HG02798 (cell line): ENCODE results near the gene RPLP1.
"Not testable (repeated sequence)": the region's sequence is repeated elsewhere in the genome, so short reads cannot be mapped to it uniquely, and the experiment has no call there.

Experiments
- ATAC-seq: cut with Tn5 transposase; IDR thresholded peaks from one replicate; pipeline ENCODE4 v1.9.1; 2021; ENCODE audit warnings: mild to moderate bottlenecking; ENCODE audit not compliant: unreplicated experiment, poor library complexity

The RPLP1 gene

DNA sequence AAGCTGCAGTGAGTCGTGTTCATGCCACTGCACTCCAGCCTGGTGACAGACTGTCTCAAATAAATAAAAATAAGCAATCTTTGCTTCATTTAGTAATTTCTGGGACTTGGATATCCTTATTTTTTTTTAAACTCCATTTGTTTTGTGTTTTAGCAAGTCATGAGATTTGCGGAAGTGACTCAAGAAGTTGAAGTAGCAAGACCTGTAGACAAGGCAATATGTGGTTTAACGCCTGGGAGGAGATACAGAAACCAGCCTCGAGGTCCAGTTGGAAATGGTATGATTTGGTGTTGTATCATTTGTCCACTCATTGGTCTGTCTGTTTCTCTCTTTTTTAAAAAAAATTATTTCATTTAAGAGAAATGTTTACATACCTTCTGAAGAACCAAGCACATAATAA, 16.6 kb upstream of the RPLP1 start:
- ATAC-seq: no peak

DNA sequence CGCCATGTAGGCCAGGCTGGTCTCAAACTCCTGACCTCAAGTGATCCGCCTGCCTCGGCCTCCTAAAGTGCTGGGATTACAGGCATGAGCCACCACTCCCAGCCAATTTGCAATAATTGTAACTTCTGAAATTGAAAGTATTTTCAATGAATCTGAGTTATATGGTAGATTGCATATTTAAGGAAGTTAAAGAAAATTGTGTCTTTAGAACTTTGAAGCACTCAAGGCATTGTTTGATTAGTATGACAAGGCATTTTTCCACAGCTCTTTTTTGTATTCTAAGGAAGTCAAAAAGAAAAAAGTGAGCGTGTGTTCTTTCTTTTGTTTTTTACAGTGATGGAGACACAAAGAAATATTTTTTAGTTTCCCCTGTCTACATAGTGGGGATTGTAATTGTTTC, 15.7 kb upstream of the RPLP1 start:
- no peak for ATAC-seq

DNA sequence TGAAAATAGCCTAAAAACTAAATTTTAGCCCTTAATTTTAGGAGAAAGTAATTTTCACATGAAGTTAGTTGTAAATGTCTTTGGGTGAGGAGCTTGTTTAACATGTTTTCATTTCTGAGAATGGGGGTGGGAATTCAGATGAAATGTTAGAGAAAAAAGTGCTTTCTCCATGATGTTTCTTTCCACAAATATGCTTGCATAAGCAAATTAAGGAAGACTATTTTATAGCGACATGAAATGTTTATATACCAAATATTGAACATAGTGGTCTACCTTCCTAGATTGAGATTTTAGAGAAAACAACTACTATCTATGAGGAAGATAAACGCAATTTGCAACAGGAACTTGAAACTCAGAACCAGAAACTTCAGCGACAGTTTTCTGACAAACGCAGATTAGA, 13.0 kb upstream of the RPLP1 start:
- ATAC-seq: no peak

DNA sequence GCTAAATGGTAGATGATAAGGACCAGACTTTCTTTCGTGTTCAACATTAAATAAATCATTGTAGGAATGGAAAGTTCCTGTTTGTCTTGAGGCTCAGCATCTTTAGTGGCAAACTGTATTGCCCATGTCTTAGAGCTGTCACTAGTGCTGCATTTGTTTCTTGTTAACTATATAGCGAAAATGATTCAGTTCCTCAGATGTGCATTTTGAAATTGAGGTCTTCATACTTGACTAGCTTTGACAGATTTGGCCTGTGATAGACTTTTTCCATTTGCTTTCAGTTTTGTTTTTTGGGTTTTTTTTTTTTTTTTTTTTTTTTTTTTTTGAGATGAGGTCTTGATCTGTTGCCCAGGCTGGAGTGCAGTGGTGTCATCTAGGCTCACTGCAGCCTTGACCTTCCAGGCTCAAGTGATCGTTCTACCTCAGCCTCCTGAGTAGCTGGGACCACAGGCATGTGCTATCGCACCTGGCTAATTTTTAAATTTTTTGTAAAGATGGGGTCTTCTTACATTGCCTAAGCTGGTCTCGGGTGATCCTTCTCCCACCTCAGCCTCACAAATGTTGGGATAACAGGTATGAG, 9.5 kb upstream of the RPLP1 start:
- ATAC-seq: no peak

DNA sequence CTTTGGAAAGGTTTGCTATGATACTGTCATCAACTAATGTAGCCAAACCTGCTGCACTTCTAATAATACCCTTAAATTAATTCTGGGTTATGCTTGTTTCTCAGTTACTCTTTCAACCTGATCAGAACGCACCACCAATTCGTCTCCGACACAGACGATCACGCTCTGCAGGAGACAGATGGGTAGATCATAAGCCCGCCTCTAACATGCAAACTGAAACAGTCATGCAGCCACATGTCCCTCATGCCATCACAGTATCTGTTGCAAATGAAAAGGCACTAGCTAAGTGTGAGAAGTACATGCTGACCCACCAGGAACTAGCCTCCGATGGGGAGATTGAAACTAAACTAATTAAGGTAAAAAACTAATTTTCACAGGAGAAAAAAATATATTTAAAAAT, 7.9 kb upstream of the RPLP1 start:
- ATAC-seq: no peak

DNA sequence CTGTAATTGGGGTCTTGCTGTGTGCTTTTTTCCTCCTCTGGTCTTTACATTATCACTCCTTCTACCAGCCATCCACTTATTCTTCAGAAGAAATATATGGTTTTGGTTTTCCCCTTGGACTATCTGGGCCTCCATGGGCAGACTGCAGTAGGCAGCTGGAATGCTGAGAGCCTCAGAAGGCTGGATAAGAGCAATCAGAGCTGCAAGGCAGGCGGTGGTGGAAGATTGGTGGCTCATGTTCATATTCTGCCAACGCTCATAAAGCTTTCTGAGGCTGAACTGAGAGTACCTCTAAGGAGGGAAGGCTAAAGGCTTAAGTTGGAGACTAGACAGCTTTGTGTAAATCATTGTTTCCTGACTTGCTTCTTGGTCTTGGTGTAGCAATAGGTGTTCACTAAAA, 5.7 kb upstream of the RPLP1 start:
- ATAC-seq: no peak

DNA sequence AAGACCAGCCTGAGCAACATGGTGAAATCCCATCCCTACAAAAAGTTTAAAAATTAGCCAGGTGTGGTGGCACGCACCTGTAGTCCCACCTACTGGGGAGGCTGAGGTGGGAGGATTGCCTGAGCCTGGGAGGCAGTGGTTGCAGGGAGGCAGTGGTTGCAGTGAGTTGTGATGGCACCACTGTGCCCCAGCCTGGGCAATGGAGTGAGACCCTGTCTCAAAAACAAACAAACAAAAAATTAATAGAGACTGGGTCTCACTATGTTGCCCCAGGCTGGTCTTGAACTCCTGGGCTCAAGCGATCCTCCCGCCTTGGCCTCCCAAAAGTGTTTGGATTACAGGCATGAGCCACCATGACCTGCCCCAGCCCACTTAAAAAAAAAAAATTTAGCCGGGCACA, 2.4 kb upstream of the RPLP1 start:
- ATAC-seq: not testable (repeated sequence)

DNA sequence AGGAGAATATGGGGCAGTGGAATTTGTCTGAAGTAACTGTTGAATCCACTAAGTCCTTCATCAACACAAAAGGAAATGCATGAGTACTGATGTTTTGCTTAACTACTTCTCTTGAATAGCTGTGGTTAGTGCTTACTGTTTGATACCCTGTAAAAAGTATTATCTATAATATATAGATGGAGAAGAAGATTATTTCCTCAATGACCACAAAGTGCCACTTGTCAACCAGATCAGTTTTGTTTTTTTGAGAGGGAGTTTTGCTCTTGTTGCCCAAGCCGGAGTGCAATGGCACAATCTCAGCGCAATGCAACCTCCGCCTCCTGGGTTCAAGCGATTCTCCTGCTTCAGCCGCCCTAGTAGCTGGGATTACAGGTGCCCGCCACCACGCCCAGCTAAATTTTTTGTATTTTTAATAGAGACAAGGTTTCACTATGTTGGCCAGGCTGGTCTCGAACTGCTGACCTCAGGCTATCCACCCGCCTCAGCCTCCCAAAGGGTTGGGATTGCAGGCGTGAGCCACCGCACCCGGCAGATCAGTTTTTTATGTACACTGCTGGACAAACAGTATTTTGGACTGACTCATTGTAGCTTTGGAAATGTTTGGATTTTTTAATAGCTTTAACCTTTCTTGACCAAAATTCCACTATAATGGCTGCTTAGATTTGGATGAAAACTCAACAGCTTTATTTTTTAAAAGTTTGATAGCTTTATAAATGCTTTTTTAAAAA, 1.5 kb upstream of the RPLP1 start:
- ATAC-seq: no peak

DNA sequence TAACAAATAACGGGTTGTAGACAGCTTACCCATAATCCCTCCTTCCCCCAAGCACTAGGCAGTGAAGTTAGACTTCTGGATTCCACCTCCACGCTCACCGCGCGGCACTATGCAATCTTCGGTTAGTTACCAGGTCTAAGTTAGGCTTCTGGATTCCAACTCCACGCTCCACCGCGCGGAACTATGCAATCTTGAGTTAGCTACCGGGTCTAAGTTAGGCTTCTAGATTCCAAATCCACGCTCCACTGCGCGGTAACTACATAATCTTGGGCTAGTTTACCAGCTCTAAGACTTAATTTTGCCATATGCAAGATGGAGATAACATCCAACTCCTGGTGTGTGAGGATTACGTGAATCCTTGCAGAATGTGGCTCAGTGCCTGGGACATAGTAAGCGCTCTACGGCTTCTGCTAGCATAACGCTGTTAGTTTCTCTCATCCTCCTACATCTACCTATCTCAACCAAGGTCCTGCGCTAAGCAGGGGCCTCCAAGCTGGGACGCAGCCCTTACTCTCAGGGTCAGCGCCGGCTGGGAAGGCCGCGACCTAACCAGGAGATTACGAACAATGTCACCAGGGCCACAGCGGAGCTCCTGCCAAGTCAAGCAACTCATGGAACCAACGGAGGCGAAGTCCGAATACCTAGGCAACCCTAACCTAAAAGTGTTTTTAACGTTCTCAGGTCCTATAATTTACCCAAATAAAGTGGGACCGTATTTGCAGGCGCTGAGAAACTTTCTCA, 497 bp upstream of the RPLP1 start:
- peak; percentile 29 for ATAC-seq

DNA sequence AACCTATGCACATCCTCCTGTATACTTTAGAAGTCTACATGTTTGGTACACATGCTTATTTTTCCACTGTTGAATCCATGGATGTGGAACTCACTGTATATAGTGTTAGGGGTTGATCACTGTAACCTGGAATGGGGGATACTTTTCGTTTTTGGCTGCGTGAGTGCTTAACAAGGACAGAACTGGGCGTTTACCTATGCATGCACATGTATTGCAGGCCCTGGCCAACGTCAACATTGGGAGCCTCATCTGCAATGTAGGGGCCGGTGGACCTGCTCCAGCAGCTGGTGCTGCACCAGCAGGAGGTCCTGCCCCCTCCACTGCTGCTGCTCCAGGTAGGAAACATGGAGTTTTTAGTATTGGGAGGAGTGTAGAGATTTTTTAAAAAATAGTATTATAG, 2.3 kb downstream of the RPLP1 start:
- ATAC-seq: no peak

DNA sequence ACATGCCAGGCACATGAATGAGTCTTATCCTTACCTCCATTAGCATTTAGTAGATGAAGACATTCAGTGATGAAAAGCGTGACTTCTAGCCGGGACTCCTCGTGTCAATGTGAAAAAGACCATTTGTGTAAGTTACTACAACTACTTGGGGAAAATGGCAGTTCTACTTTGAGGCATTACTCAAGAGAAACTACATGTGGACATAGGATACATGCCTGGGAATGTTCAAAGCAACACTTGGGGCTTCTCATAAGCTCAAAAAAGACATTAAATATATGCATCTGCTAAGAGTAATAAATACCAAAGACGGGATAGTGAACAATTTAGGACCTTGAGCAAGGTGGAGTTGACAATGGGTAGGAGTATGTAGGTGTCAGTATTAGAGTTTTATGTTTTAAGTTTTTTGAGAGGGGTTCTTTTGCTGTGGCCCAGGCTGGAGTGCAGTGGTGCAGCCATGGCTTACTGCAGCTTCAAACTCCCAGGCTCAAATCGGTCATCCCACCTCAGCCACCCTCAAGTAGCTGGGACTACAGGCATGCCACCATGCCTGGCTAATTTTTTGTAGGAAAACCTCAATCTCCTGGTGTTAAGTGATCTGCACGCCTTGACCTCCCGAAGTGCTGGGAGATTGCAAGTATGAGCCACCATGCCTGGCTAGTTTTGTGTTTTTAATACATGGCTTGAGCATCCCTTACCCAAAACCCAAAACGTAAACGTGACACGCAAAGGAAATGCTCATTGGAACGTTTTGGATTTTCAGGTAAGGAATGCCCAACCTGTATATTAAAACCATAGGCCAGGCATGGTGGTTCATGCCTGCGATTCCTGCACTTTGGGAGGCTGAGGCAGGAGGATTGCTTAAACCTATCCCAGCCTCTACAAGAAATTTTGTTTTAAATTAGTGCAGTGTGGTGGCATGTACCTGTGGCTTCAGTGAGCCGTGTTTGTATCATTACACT, 3.9 kb downstream of the RPLP1 start:
- ATAC-seq: no peak

DNA sequence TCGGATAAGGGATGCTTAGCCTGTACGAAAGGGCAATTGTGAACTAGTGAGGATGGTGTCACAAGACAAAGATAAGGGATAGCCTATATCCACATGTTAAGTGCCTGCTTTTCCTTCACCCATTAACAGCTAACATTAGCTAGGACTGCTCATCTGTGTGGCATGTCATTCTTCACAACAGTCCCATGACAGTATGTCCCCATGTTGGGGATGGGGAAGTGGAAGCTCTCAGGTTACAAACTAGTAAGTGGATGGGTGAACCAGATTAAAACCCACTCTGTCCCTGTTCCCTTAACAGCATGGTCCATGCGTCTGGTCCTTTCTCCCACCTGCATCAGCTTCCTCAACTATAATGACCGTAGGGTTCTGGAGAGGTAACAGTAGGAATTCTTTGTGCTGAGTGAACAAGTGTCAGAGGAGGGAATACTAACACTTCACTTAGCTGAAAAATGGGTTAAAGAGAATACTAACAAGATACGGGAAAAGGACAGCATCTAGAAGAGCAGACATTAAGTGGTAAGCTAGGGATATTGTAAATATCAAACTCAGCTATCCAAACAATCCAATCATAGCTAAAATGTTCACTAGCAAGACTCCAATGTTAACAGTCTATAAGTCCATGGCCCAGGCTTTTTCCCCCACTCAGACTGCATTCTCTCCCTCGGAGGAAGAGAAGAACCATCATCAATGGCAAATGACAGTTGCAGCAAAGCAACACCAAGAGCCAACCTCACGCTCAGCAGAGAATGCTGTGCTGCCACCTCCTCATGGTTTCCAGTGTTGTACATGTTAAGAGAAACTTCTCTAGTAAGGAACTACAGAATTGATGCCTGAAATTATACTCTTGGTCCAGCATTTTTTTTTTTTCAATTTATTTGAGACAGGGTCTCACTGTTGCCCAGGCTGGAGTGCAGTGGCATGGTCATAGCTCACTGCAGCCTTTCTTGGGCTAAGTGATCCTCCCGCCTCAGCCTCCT, 5.0 kb downstream of the RPLP1 start:
- no peak for ATAC-seq

DNA sequence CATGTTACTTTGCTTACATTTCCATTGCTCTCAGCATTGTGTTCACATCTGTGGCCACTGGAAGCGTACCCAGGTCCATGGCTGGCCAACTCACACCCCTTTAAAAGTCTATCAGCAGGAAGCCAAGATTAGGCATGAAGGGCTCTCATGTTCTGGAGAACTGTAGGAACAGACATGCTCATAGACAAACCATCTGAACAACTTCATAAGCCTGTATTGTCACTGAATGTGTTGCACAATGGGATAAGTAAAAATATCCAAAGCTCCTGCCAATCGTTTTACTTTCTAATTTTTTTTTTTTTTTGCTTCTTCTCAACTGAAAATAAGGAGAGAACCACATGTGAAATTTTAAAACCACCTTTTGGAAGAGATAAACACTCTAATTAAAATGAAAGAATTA, 6.4 kb downstream of the RPLP1 start:
- no peak for ATAC-seq

DNA sequence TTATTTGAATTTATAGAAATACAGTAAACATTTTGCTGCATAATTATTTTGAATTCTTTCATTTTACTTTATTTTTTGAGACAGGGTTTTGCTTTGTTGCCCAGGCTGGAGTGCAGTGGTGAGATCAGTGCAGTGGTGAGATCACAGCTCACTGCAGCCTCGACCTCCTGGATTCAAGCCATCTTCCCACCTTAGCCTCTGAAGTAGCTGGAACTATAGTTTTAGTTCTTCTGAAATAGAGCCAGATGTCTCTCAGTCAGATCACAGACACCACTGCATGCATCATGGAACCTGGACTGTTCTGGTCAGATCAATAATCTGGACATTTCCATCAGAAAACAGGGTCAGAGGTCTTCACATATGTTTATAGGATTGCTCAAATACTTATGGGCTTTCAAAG, 7.9 kb downstream of the RPLP1 start:
- ATAC-seq: no peak

DNA sequence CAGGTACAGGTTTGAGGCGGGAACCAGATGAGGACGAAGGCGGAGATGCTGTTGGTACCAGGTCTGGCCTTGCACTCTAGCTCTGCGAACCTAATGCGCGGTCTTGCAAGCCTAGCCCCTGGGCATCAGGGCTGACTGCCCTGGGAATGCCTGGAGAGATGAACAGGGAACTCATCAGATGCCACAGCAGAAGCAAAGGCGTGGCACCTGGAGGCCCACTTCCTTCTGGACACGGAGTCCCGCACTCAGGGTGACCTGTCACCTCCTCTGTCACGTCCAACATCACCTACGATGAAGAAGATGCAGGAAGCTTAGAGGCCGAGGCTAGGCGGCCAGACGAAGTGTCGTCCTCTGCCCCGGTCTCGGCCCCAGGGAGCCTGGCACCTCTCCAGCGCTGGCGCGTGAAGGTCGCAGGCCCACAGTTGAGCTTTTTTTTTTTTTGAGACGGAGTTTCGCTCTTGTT, 9.4 kb downstream of the RPLP1 start:
- ATAC-seq: no peak

DNA sequence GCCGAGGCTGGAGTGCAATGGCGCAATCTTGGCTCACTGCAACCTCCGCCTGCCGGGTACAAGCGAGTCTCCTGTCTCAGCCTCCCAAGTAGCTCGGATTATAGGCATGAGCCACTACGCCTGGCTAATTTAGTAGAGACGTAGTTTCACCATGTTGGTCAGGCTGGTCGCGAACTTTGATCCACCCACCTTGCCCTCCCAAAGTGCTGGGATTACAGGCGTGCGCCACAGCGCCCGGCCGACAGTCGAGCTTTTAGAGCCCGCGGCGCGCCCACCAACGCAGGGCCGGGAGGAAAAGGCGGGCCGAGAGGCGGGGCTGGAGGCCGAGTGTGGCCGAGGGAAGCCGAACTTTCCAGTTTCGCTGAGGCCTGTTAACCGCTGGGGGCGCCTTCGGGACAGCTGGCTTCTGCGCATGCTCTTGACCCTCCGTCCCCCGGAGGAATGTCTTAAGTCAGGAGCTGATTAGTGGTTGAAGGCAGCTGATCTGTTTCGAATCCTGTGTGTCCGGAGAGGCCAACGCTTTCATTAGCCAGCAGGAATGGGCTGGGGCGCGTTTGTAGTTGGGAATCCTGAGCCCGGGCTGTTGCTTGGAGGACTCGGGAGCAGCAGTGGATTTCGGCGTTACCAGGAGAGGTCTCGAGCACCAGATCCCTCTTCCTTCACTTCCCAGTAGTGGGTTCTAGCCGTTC, 10.0 kb downstream of the RPLP1 start:
- ATAC-seq: peak; percentile 94

DNA sequence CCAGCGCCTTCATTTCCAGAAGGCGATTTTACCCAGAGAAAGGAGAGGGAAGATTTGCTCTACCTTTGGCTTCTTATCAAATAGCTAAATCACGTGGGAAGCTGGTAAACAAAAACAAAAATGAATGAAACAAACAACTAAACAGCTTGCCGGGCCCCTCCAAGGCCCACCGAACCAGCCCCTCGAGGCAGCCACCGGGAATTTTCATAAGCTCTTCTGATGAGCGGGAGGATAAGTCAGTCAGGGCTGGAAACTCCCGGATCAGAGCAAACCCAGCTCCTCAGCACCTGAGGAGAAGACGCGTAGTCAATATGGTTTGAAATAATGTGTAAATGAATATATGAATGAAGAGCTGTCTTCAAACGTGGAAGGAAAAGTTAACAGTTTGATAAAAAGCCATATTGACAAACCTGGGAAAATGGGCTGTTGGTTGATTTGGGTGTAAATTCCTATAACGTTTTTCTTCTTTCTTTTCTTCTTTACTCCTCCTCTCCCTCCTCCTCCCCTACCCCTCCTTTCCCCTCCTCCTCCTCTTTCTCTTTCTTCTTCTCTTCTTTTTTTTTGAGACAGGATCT, 10.7 kb downstream of the RPLP1 start:
- no peak for ATAC-seq

DNA sequence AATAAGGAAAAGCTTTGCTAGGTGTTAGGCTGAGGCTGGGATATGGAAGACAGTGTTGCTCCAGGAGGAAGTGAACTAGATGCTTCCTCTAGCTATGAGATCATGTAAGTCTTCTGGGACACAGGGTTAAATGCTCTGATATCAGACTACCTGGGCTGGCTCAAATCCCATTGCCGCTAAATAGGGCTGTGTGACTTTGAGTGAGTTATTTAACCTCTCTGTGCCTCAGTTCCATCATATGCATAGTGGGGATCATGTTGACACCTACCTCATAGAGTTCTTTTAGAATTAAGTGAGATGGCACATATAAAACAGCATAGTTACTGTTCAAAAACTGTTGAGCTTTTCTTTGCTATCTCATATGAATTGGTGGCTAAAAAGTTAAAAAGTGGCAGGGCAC, 12.6 kb downstream of the RPLP1 start:
- ATAC-seq: no peak
